IMR-90 (cell line): ENCODE data around the gene MLNR. TPM values are rescaled to one million over a fixed set of nuclear protein-coding genes. Genes with fewer than 3 reads are reported as not detected.

Experiments
- ATAC-seq: fragments of 200-7000 bp; cut with Tn5 transposase; 2 replicates; pipeline ENCODE4 v1.9.1; 2020; ENCODE audit warnings: low read depth, mild to moderate bottlenecking, moderate library complexity
- BruUV-seq: library from RNA; stranded (reverse); fragments of 400-500 nt; replicated peaks from 2 replicates; lab custom pipeline; 2021; lab: Mats Ljungman, UMichigan
- CTCF ChIA-PET: fragments of 300-600 bp; formaldehyde crosslinking; extraction: SDS; loops from one replicate; lab custom pipeline; 2021; ENCODE audit warnings: antibody characterized with exemption; lab: Yijun Ruan, JAX
- POLR2A ChIA-PET: fragments of 300-600 bp; sonication (Branson Sonifier 250); formaldehyde crosslinking; loops from one replicate; lab custom pipeline; 2022; ENCODE audit warnings: antibody characterized with exemption; ENCODE audit not compliant: unreplicated experiment; lab: Charles Lee
- DNase-seq: peaks from one replicate; pipeline ENCODE4 v3.0.0; 2013
- H2AFZ ChIP-seq: replicated peaks from 2 replicates; pipeline ENCODE3; 2013; ENCODE audit warnings: low read length, mild to moderate bottlenecking; ENCODE audit not compliant: poor library complexity
- H2AK5ac ChIP-seq: 2 replicates; pipeline ENCODE4 v1.6.1; 2013; ENCODE audit warnings: low read depth, low read length, inconsistent platforms
- H2AK9ac ChIP-seq: replicated peaks from 2 replicates; pipeline ENCODE3; 2013; ENCODE audit warnings: mild to moderate bottlenecking, low read depth, low read length, moderate library complexity; ENCODE audit not compliant: poor library complexity
- H2BK120ac ChIP-seq: 2 replicates; pipeline ENCODE4 v1.6.1; 2013; ENCODE audit warnings: low read depth, low read length, inconsistent platforms
- H2BK15ac ChIP-seq: 3 replicates; pipeline ENCODE4 v1.6.1; 2013; ENCODE audit warnings: low read depth, low read length, inconsistent platforms
- H2BK20ac ChIP-seq: 2 replicates; pipeline ENCODE4 v1.6.1; 2013; ENCODE audit warnings: low read depth, mild to moderate bottlenecking, inconsistent platforms, low read length, moderate library complexity
- H2BK5ac ChIP-seq: 2 replicates; pipeline ENCODE4 v1.6.1; 2013; ENCODE audit warnings: mild to moderate bottlenecking, low read depth, low read length, inconsistent platforms; ENCODE audit not compliant: poor library complexity, severe bottlenecking
- H3K14ac ChIP-seq: replicated peaks from 2 replicates; pipeline ENCODE4 v1.6.1; 2013; ENCODE audit warnings: low read depth, low read length, inconsistent platforms
- H3K18ac ChIP-seq: 2 replicates; pipeline ENCODE4 v1.6.1; 2013; ENCODE audit warnings: low read depth, low read length, control low read depth
- H3K23ac ChIP-seq: 2 replicates; pipeline ENCODE4 v1.6.1; 2013; ENCODE audit warnings: low read depth, low read length, inconsistent platforms
- H3K27ac ChIP-seq: 2 replicates; pipeline ENCODE4 v1.5.1; 2013; ENCODE audit warnings: mild to moderate bottlenecking, control low read depth, low read length; ENCODE audit not compliant: insufficient read depth
- H3K27me3 ChIP-seq: 2 replicates; pipeline ENCODE4 v1.6.1; 2013; ENCODE audit warnings: low read length; ENCODE audit not compliant: control insufficient read depth, insufficient read depth
- H3K36me3 ChIP-seq: 2 replicates; pipeline ENCODE4 v1.6.1; 2013; ENCODE audit warnings: low read length, mixed read lengths; ENCODE audit not compliant: control insufficient read depth, insufficient read depth
- H3K4ac ChIP-seq: 2 replicates; pipeline ENCODE4 v1.6.1; 2013; ENCODE audit warnings: low read depth, low read length, inconsistent platforms
- H3K4me1 ChIP-seq: 2 replicates; pipeline ENCODE4 v1.6.1; 2013; ENCODE audit warnings: low read length, mixed read lengths; ENCODE audit not compliant: control insufficient read depth, insufficient read depth
- H3K4me2 ChIP-seq: 2 replicates; pipeline ENCODE4 v1.6.1; 2013; ENCODE audit warnings: low read depth, mild to moderate bottlenecking, control low read depth, low read length, moderate library complexity
- H3K4me3 ChIP-seq: 2 replicates; pipeline ENCODE4 v1.5.1; 2013; ENCODE audit warnings: low read depth, mild to moderate bottlenecking, control low read depth, low read length, moderate library complexity; ENCODE audit not compliant: insufficient read depth
- H3K56ac ChIP-seq: 2 replicates; pipeline ENCODE4 v1.6.1; 2013; ENCODE audit warnings: low read length, inconsistent platforms; ENCODE audit not compliant: insufficient read depth; ENCODE audit errors: extremely low read depth
- H3K79me1 ChIP-seq, 2 experiments: 2 replicates each; pipeline ENCODE4 v1.6.1; 2013; ENCODE audit warnings: low read length in 2 of 2, inconsistent platforms in 1 of 2, low read depth in 1 of 2
- H3K9ac ChIP-seq: 2 replicates; pipeline ENCODE4 v1.6.1; 2013; ENCODE audit warnings: low read depth, low read length, control low read depth
- H3K9me1 ChIP-seq: 2 replicates; pipeline ENCODE4 v1.6.1; 2013; ENCODE audit warnings: low read length, inconsistent platforms; ENCODE audit not compliant: insufficient read depth
- H3K9me3 ChIP-seq: 2 replicates; pipeline ENCODE4 v1.6.1; 2013; ENCODE audit warnings: low read length; ENCODE audit not compliant: control insufficient read depth, insufficient read depth
- H4K20me1 ChIP-seq: 2 replicates; pipeline ENCODE4 v1.6.1; 2013; ENCODE audit warnings: low read length, inconsistent platforms; ENCODE audit not compliant: insufficient read depth
- H4K5ac ChIP-seq: 2 replicates; pipeline ENCODE4 v1.6.1; 2013; ENCODE audit warnings: mild to moderate bottlenecking, low read depth, low read length, control low read depth
- H4K8ac ChIP-seq, 2 experiments: 2 replicates each; pipeline ENCODE4 v1.6.1; 2013; ENCODE audit warnings: low read depth in 2 of 2, low read length in 2 of 2, control low read depth in 1 of 2, inconsistent platforms in 1 of 2
- H4K91ac ChIP-seq: 2 replicates; pipeline ENCODE4 v1.6.1; 2013; ENCODE audit warnings: low read depth, low read length, inconsistent platforms; ENCODE audit not compliant: insufficient read depth
- BHLHE40 ChIP-seq: fragments of 150-350 bp; IDR thresholded peaks from 2 replicates; pipeline ENCODE4 v1.6.1; 2016; ENCODE audit warnings: mild to moderate bottlenecking, low read depth, low read length
- CEBPB ChIP-seq: IDR thresholded peaks from 2 replicates; pipeline ENCODE4 v1.6.1; 2012; ENCODE audit warnings: low read depth, low read length, improper control_type of control experiment
- CHD1 ChIP-seq: IDR thresholded peaks from 2 replicates; pipeline ENCODE4 v1.6.1; 2012; ENCODE audit warnings: low read depth, low read length, improper control_type of control experiment
- CTCF ChIP-seq: conservative IDR thresholded peaks from 2 replicates; pipeline ENCODE4 v1.5.1; 2012; ENCODE audit warnings: mild to moderate bottlenecking, low read depth, low read length, improper control_type of control experiment
- FOS ChIP-seq: fragments of 150-350 bp; IDR thresholded peaks from 2 replicates; pipeline ENCODE4 v1.6.1; 2016; ENCODE audit warnings: low read depth, low read length
- MAFK ChIP-seq: IDR thresholded peaks from 2 replicates; pipeline ENCODE4 v1.6.1; 2012; ENCODE audit warnings: low read depth, low read length, improper control_type of control experiment
- MAZ ChIP-seq: IDR thresholded peaks from 2 replicates; pipeline ENCODE4 v1.6.1; 2012; ENCODE audit warnings: low read depth, mild to moderate bottlenecking, low read length, improper control_type of control experiment, moderate library complexity, borderline replicate concordance
- MXI1 ChIP-seq: IDR thresholded peaks from 2 replicates; pipeline ENCODE4 v1.6.1; 2012; ENCODE audit warnings: low read depth, mild to moderate bottlenecking, low read length, moderate library complexity, borderline replicate concordance
- NFE2L2 ChIP-seq: fragments of 150-350 bp; IDR thresholded peaks from 2 replicates; pipeline ENCODE4 v1.6.1; 2016; ENCODE audit warnings: low read depth, mild to moderate bottlenecking, low read length
- POLR2A ChIP-seq: IDR thresholded peaks from 2 replicates; pipeline ENCODE4 v1.6.1; 2012; ENCODE audit warnings: mild to moderate bottlenecking, low read depth, low read length
- RAD21 ChIP-seq: IDR thresholded peaks from 2 replicates; pipeline ENCODE4 v1.6.1; 2012; ENCODE audit warnings: low read length, improper control_type of control experiment
- RCOR1 ChIP-seq: IDR thresholded peaks from 2 replicates; pipeline ENCODE4 v1.6.1; 2012; ENCODE audit warnings: mild to moderate bottlenecking, low read length, improper control_type of control experiment; ENCODE audit not compliant: insufficient replicate concordance
- RFX5 ChIP-seq: IDR thresholded peaks from 2 replicates; pipeline ENCODE4 v1.8.0; 2012; ENCODE audit warnings: low read depth, mild to moderate bottlenecking, low read length, moderate library complexity
- SMC3 ChIP-seq: fragments of 150-350 bp; IDR thresholded peaks from 2 replicates; pipeline ENCODE4 v1.6.1; 2016; ENCODE audit warnings: low read depth, mild to moderate bottlenecking, antibody characterized with exemption, low read length, moderate library complexity
- WGBS, 2 experiments: methylation state at CpG; one replicate each; pipeline versions ENCODE4 v1.1.5 to v1.1.7; 2013; ENCODE audit warnings: missing lambda C conversion rate in 2 of 2; ENCODE audit not compliant: insufficient read length in 1 of 2; ENCODE audit errors: extremely low coverage in 2 of 2; 5-methylcytosine and 5-hydroxymethylcytosine counted together
- dilution Hi-C: fragments of 300-500 bp; cut with HindIII; formaldehyde crosslinking; loops from one replicate; pipeline ENCODE4 v1.14.3; 2018; ENCODE audit warnings: low sequenced_read_pairs; ENCODE audit not compliant: unreplicated experiment
- in situ Hi-C: fragments of 300-500 bp; cut with MboI; formaldehyde crosslinking; loops from 3 replicates; pipeline ENCODE4 v1.14.3; 2019; ENCODE audit warnings: low sequenced_read_pairs, inconsistent platforms, mixed read lengths
- intact Hi-C: fragments of 100-400 bp; cut with micrococcal nuclease; formaldehyde crosslinking; loops from 2 replicates; pipeline ENCODE4 v1.10.0; 2022
- polyA plus RNA-seq, 3 experiments: library from polyadenylated mRNA; depleted of rRNA; stranded (reverse); fragments of >200 nt; gene quantifications; 2 replicates each; pipeline ENCODE4 v1.2.3, GENCODE V29; 2012; ENCODE audit warnings: low replicate concordance in 1 of 3
- total RNA-seq: library from RNA; depleted of rRNA; stranded (reverse); fragments of >200 nt; gene quantifications from 2 replicates; pipeline ENCODE4 v1.2.3, GENCODE V29; 2012
- TF ChIP-seq, protein P1 (sequence below): fragments of 150-350 bp; IDR thresholded peaks from 2 replicates; pipeline ENCODE4 v1.6.1; 2016; ENCODE audit warnings: low read depth, mild to moderate bottlenecking, low read length, moderate library complexity, borderline replicate concordance
- TF ChIP-seq, protein P2 (sequence below): fragments of 150-350 bp; IDR thresholded peaks from 2 replicates; pipeline ENCODE4 v1.6.1; 2017; ENCODE audit warnings: mild to moderate bottlenecking, antibody characterized with exemption, low read length, low read depth

The MLNR gene
- total and polyA plus RNA-seq, 2 of the 4 experiments (the other 2 are of a cell fraction), result not detected

DNA sequence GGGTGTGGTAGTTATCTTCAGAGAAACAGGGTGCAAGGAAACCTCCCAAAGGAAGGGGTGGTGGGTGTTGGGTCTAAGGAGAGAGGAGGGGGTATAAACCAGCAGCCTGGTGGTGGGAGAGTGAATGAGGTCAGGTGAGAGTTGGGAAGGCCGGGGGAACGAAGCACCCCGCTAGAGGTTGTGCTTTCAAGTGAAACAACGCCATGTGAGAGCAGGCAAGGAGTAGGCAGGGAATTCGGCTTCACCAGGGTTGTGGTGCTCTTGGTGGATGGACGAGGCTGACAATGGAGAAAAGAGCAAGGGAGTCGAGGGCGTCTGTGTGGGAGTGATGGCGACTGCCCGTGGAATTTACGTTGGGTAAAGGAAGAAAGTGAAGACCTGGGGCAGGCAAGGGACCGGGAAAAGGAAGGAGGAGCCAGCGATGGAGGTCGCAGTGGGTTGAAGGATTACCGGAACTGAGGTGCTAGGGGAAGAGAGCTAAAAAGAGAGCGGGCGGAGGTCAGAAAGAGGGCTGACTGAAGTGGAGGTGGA, 2.1 kb upstream of the MLNR start:
- ChIA-PET CTCF (no interaction called here), POLR2A (no interaction called here)
- H4K5ac ChIP-seq, result no peak overlapping the region
- H2BK15ac ChIP-seq, result no peak overlapping the region
- H3K9me3 ChIP-seq, result peaks cover 12% of the 10 kb centered on the region
- no peak overlapping the region for H3K14ac ChIP-seq
- no peaks in the 10 kb centered on the region for H3K4me1 ChIP-seq
- intact Hi-C loops, result no loop called here
- H3K4me2 ChIP-seq, result no peak overlapping the region
- H2AFZ ChIP-seq, result peak overlapping the region; percentile 44
- no peaks in the 10 kb centered on the region for H3K36me3 ChIP-seq
- no peak overlapping the region for H2AK9ac ChIP-seq
- H3K4me3 ChIP-seq, result no peak overlapping the region
- no TSS peak for BruUV-seq
- no peaks in the 10 kb centered on the region for H3K79me1 ChIP-seq
- no peak overlapping the region for H3K18ac ChIP-seq
- 0 out of 2 replicates have a peak, but pooled peaks cover 3% of the 10 kb centered on the region for H4K20me1 ChIP-seq
- no peak overlapping the region for H4K8ac ChIP-seq
- no peak overlapping the region for H3K56ac ChIP-seq
- in situ Hi-C loops, result no loop called here
- TF ChIP-seq NFE2L2, result no peak
- TF ChIP-seq CHD1, result no peak
- no peak for TF ChIP-seq SMC3
- TF ChIP-seq, protein P1, sequence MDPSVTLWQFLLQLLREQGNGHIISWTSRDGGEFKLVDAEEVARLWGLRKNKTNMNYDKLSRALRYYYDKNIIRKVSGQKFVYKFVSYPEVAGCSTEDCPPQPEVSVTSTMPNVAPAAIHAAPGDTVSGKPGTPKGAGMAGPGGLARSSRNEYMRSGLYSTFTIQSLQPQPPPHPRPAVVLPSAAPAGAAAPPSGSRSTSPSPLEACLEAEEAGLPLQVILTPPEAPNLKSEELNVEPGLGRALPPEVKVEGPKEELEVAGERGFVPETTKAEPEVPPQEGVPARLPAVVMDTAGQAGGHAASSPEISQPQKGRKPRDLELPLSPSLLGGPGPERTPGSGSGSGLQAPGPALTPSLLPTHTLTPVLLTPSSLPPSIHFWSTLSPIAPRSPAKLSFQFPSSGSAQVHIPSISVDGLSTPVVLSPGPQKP, result no peak
- TF ChIP-seq MAFK, result no peak
- TF ChIP-seq RCOR1, result no peak
- TF ChIP-seq, protein P2, sequence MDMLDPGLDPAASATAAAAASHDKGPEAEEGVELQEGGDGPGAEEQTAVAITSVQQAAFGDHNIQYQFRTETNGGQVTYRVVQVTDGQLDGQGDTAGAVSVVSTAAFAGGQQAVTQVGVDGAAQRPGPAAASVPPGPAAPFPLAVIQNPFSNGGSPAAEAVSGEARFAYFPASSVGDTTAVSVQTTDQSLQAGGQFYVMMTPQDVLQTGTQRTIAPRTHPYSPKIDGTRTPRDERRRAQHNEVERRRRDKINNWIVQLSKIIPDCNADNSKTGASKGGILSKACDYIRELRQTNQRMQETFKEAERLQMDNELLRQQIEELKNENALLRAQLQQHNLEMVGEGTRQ, result no peak
- no peak for TF ChIP-seq CTCF
- TF ChIP-seq RFX5, result no peak
- no peak for TF ChIP-seq MXI1
- no peak for TF ChIP-seq BHLHE40
- TF ChIP-seq FOS, result no peak
- TF ChIP-seq CEBPB, result no peak
- no peak for TF ChIP-seq POLR2A
- no peak for TF ChIP-seq RAD21
- no peak for TF ChIP-seq MAZ
- no peak for DNase-seq
- ATAC-seq, result no peak
- no peaks in the 10 kb centered on the region for H3K9me1 ChIP-seq
- no peak overlapping the region for H3K4ac ChIP-seq
- dilution Hi-C loops, result no loop called here
- 19% methylated on average over 15 of the region's 17 CpGs; no CpG with 5 or more reads in 1 of the 2 experiments for WGBS, 2 experiments
- H3K23ac ChIP-seq, result peak overlapping the region; percentile 3; the same call in 1 of the 2 replicates
- H4K91ac ChIP-seq, result no peak overlapping the region
- H3K27ac ChIP-seq, result no peak overlapping the region
- no peak overlapping the region for H2BK20ac ChIP-seq
- no peak overlapping the region for H2BK5ac ChIP-seq
- H2BK120ac ChIP-seq, result no peak overlapping the region
- H2AK5ac ChIP-seq, result no peak overlapping the region
- H3K9ac ChIP-seq, result no peak overlapping the region
- peaks cover 61% of the 10 kb centered on the region for H3K27me3 ChIP-seq
